GM21360 (cell line): ENCODE results near the gene IGHMBP2.

Source experiments
- ATAC-seq: cut with Tn5 transposase; IDR thresholded peaks from one replicate; pipeline ENCODE4 v1.9.1; 2021; ENCODE audit warnings: mild to moderate bottlenecking, moderate library complexity; ENCODE audit not compliant: unreplicated experiment

IGHMBP2 gene

GRCh38 chr11:68925611-68926010 is 21.9 kb downstream of the IGHMBP2 start:
- ATAC-seq, result no peak

- ATAC-seq, result no peak
Observed at GRCh38 chr11:68927280-68928135, 23.8 kb downstream of the IGHMBP2 start.

GRCh38 chr11:68928136-68928880 is 24.6 kb downstream of the IGHMBP2 start:
- no peak for ATAC-seq

- no peak for ATAC-seq
Observed at GRCh38 chr11:68929135-68929534, 25.4 kb downstream of the IGHMBP2 start.

GRCh38 chr11:68929706-68930570 is 26.2 kb downstream of the IGHMBP2 start:
- no peak for ATAC-seq

- no peak for ATAC-seq
Observed at GRCh38 chr11:68930991-68931855, 27.5 kb downstream of the IGHMBP2 start.

GRCh38 chr11:68931911-68932310 is 28.2 kb downstream of the IGHMBP2 start:
- no peak for ATAC-seq

GRCh38 chr11:68932358-68932757 is 28.7 kb downstream of the IGHMBP2 start:
- no peak for ATAC-seq

- no peak for ATAC-seq
Observed at GRCh38 chr11:68932933-68933577, 29.4 kb downstream of the IGHMBP2 start.

- ATAC-seq, result no peak
Observed at GRCh38 chr11:68933605-68934320, 30.1 kb downstream of the IGHMBP2 start.

- no peak for ATAC-seq
Observed at GRCh38 chr11:68934321-68934645, 30.6 kb downstream of the IGHMBP2 start.

- no peak for ATAC-seq
Observed at GRCh38 chr11:68934666-68935065, 31.0 kb downstream of the IGHMBP2 start.

GRCh38 chr11:68935066-68935465 is 31.4 kb downstream of the IGHMBP2 start:
- no peak for ATAC-seq

GRCh38 chr11:68935516-68936357 is 32.0 kb downstream of the IGHMBP2 start:
- no peak for ATAC-seq

- ATAC-seq, result no peak
Observed at GRCh38 chr11:68936358-68936636, 32.6 kb downstream of the IGHMBP2 start.

GRCh38 chr11:68936676-68937620 is 33.3 kb downstream of the IGHMBP2 start:
- no peak for ATAC-seq

GRCh38 chr11:68938088-68938487 is 34.4 kb downstream of the IGHMBP2 start:
- no peak for ATAC-seq
